A673 (cell line): ENCODE measurements around the gene UAP1L1. TPM values are rescaled to one million over a fixed set of nuclear protein-coding genes. Genes with fewer than 3 reads are reported as not detected.

Experiments used
- BruUV-seq: library from RNA; stranded (reverse); fragments of 400-500 nt; replicated peaks from 2 replicates; lab custom pipeline; 2021; lab: Mats Ljungman, UMichigan
- CTCF ChIA-PET: fragments of 300-600 bp; sonication (Branson Sonifier 250); formaldehyde crosslinking; loops from one replicate; lab custom pipeline; 2022; ENCODE audit warnings: antibody characterized with exemption; lab: Charles Lee
- POLR2A ChIA-PET: fragments of 300-600 bp; sonication (Branson Sonifier 250); formaldehyde crosslinking; loops from one replicate; lab custom pipeline; 2022; ENCODE audit warnings: antibody characterized with exemption; ENCODE audit not compliant: low non-redundant PET; lab: Charles Lee
- DNase-seq: peaks from one replicate; pipeline ENCODE4 v3.0.0-alpha.2; 2015; ENCODE audit warnings: low spot score
- H3K27ac ChIP-seq: fragments of 200-600 bp; sonication (generic); 2 replicates; pipeline ENCODE4 v1.5.1; 2016; ENCODE audit warnings: mixed run types, low read depth, mild to moderate bottlenecking, mixed read lengths, antibody characterized with exemption, low read length; ENCODE audit not compliant: poor library complexity, severe bottlenecking
- H3K27me3 ChIP-seq: fragments of 200-600 bp; sonication (generic); replicated peaks from 2 replicates; pipeline ENCODE4 v1.6.1; 2017; ENCODE audit warnings: mixed run types, low read depth, mild to moderate bottlenecking, mixed read lengths, antibody characterized with exemption, low read length; ENCODE audit not compliant: insufficient read depth, poor library complexity
- H3K36me3 ChIP-seq: fragments of 200-600 bp; sonication (generic); 2 replicates; pipeline ENCODE4 v1.6.1; 2016; ENCODE audit warnings: mixed run types, mild to moderate bottlenecking, mixed read lengths, antibody characterized with exemption, low read length; ENCODE audit not compliant: insufficient read depth, poor library complexity, severe bottlenecking
- H3K4me1 ChIP-seq: fragments of 200-600 bp; sonication (generic); 2 replicates; pipeline ENCODE4 v1.6.1; 2017; ENCODE audit warnings: mixed run types, mild to moderate bottlenecking, mixed read lengths, antibody characterized with exemption, low read length; ENCODE audit not compliant: insufficient read depth, poor library complexity, severe bottlenecking
- H3K4me3 ChIP-seq: fragments of 200-600 bp; sonication (generic); 2 replicates; pipeline ENCODE4 v1.5.1; 2016; ENCODE audit warnings: low read depth, mixed run types, mild to moderate bottlenecking, mixed read lengths, low read length; ENCODE audit not compliant: poor library complexity, severe bottlenecking
- H3K9me3 ChIP-seq: fragments of 200-600 bp; sonication (generic); 2 replicates; pipeline ENCODE4 v1.6.1; 2016; ENCODE audit warnings: mixed run types, low read depth, mild to moderate bottlenecking, mixed read lengths, antibody characterized with exemption, low read length; ENCODE audit not compliant: poor library complexity, severe bottlenecking
- CTCF ChIP-seq: fragments of 300-800, 200-600 bp; sonication (generic); conservative IDR thresholded peaks from 2 replicates; pipeline ENCODE4 v1.5.1; 2017; ENCODE audit warnings: low read depth, mild to moderate bottlenecking, antibody characterized with exemption, low read length, moderate library complexity, mixed read lengths
- EZH2 ChIP-seq: fragments of 200-600 bp; sonication (generic); IDR thresholded peaks from 2 replicates; pipeline ENCODE4 v1.6.1; 2017; ENCODE audit warnings: borderline replicate concordance, low read depth, mild to moderate bottlenecking, mixed read lengths, antibody characterized with exemption, low read length; ENCODE audit not compliant: poor library complexity, severe bottlenecking
- intact Hi-C: fragments of 100-400 bp; cut with micrococcal nuclease; formaldehyde crosslinking; loops from one replicate; pipeline ENCODE4 v1.10.0; 2022; ENCODE audit not compliant: unreplicated experiment
- total RNA-seq: library from RNA; stranded (reverse); gene quantifications from 2 replicates; pipeline ENCODE4 v1.2.3, GENCODE V29; 2021

Gene UAP1L1
- total RNA-seq, 1 experiment from 2014 or later: 11.2 TPM

- ChIA-PET CTCF (no interaction called here), POLR2A (no interaction called here)
- Histone ChIP-seq H3K9me3 (peaks cover 15% of the 10 kb centered on the region), H3K27me3 (no peaks in the 10 kb centered on the region), H3K36me3 (peaks cover 47% of the 10 kb centered on the region), H3K27ac (no peak overlapping the region), H3K4me1 (no peaks in the 10 kb centered on the region), H3K4me3 (no peak overlapping the region)
- DNase-seq: no peak
- BruUV-seq: no TSS peak
- TF ChIP-seq EZH2 (no peak), CTCF (no peak)
- intact Hi-C loops: no loop called here
Measured at GRCh38 chr9:137106662-137107250, 29.4 kb downstream of the UAP1L1 start.

GRCh38 chr9:137107312-137107921, 30.1 kb downstream of the UAP1L1 start:
- POLR2A ChIA-PET: no interaction called here
- CTCF ChIA-PET: no interaction called here
- TF ChIP-seq CTCF: no peak
- TF ChIP-seq EZH2: no peak
- no TSS peak for BruUV-seq
- no peaks in the 10 kb centered on the region for H3K4me1 ChIP-seq
- no peaks in the 10 kb centered on the region for H3K27me3 ChIP-seq
- H3K9me3 ChIP-seq: peaks cover 10% of the 10 kb centered on the region
- H3K4me3 ChIP-seq: no peak overlapping the region
- no peak for DNase-seq
- peaks cover 46% of the 10 kb centered on the region for H3K36me3 ChIP-seq
- intact Hi-C loops: no loop called here
- H3K27ac ChIP-seq: no peak overlapping the region

- no peak overlapping the region for H3K4me3 ChIP-seq
- intact Hi-C loops: no loop called here
- peaks cover 4% of the 10 kb centered on the region for H3K9me3 ChIP-seq
- no peak for TF ChIP-seq CTCF
- no peak for TF ChIP-seq EZH2
- H3K27me3 ChIP-seq: no peaks in the 10 kb centered on the region
- ChIA-PET CTCF (no interaction called here), POLR2A (no interaction called here)
- no peaks in the 10 kb centered on the region for H3K4me1 ChIP-seq
- DNase-seq: no peak
- H3K36me3 ChIP-seq: peaks cover 46% of the 10 kb centered on the region
- no peak overlapping the region for H3K27ac ChIP-seq
- BruUV-seq: no TSS peak
Measured at GRCh38 chr9:137107982-137108381, 30.7 kb downstream of the UAP1L1 start.
